ENCODE results near the gene ALDH4A1.

ALDH4A1 gene

GRCh38 chr1:18883636-18884418 is 18.5 kb downstream of the ALDH4A1 start:
- no peaks in the 10 kb centered on the region for H3K9me3 ChIP-seq
- peaks cover 88% of the 10 kb centered on the region for H3K36me3 ChIP-seq
- no peak overlapping the region for H3K4me3 ChIP-seq (ENCODE audit: low read depth in 1 of 2, low read length in 1 of 2)
- H3K27ac ChIP-seq, result no peak overlapping the region
- no peaks in the 10 kb centered on the region for H3K4me1 ChIP-seq (ENCODE audit: control insufficient read depth in 1 of 2, insufficient read depth in 1 of 2, low read depth in 1 of 2, low read length in 1 of 2)
- H3K27me3 ChIP-seq, result no peaks in the 10 kb centered on the region
- TF ChIP-seq CTCF (IDR thresholded peaks at IDR 0.05), result peak; percentile 49

GRCh38 chr1:18883079-18883478 is 19.3 kb downstream of the ALDH4A1 start:
- no peak overlapping the region for H3K27ac ChIP-seq
- peaks cover 88% of the 10 kb centered on the region for H3K36me3 ChIP-seq
- TF ChIP-seq CTCF (IDR thresholded peaks at IDR 0.05), result no peak
- no peak overlapping the region for H3K4me3 ChIP-seq (ENCODE audit: low read depth in 1 of 2, low read length in 1 of 2)
- no peaks in the 10 kb centered on the region for H3K4me1 ChIP-seq (ENCODE audit: control insufficient read depth in 1 of 2, insufficient read depth in 1 of 2, low read depth in 1 of 2, low read length in 1 of 2)
- H3K27me3 ChIP-seq, result no peaks in the 10 kb centered on the region
- no peaks in the 10 kb centered on the region for H3K9me3 ChIP-seq

GRCh38 chr1:18882486-18882885 is 19.9 kb downstream of the ALDH4A1 start:
- H3K27me3 ChIP-seq, result no peaks in the 10 kb centered on the region
- H3K4me1 ChIP-seq (ENCODE audit: control insufficient read depth in 1 of 2, insufficient read depth in 1 of 2, low read depth in 1 of 2, low read length in 1 of 2), result no peaks in the 10 kb centered on the region
- no peaks in the 10 kb centered on the region for H3K9me3 ChIP-seq
- TF ChIP-seq CTCF (IDR thresholded peaks at IDR 0.05), result no peak
- H3K4me3 ChIP-seq (ENCODE audit: low read depth in 1 of 2, low read length in 1 of 2), result no peak overlapping the region
- no peak overlapping the region for H3K27ac ChIP-seq
- peaks cover 88% of the 10 kb centered on the region for H3K36me3 ChIP-seq

GRCh38 chr1:18881642-18882431 is 20.5 kb downstream of the ALDH4A1 start:
- H3K36me3 ChIP-seq, result peaks cover 90% of the 10 kb centered on the region
- H3K4me1 ChIP-seq (ENCODE audit: control insufficient read depth in 1 of 2, insufficient read depth in 1 of 2, low read depth in 1 of 2, low read length in 1 of 2), result no peaks in the 10 kb centered on the region
- no peaks in the 10 kb centered on the region for H3K9me3 ChIP-seq
- no peak overlapping the region for H3K4me3 ChIP-seq (ENCODE audit: low read depth in 1 of 2, low read length in 1 of 2)
- H3K27me3 ChIP-seq, result no peaks in the 10 kb centered on the region
- no peak for TF ChIP-seq CTCF (IDR thresholded peaks at IDR 0.05)
- H3K27ac ChIP-seq, result no peak overlapping the region

- Histone ChIP-seq H3K4me3 (ENCODE audit: low read depth in 1 of 2, low read length in 1 of 2) (no peak overlapping the region), H3K4me1 (ENCODE audit: control insufficient read depth in 1 of 2, insufficient read depth in 1 of 2, low read depth in 1 of 2, low read length in 1 of 2) (no peaks in the 10 kb centered on the region), H3K36me3 (peaks cover 90% of the 10 kb centered on the region), H3K9me3 (no peaks in the 10 kb centered on the region), H3K27ac (no peak overlapping the region), H3K27me3 (no peaks in the 10 kb centered on the region)
- no peak for TF ChIP-seq CTCF (IDR thresholded peaks at IDR 0.05)
Observed at GRCh38 chr1:18881164-18881563, 21.2 kb downstream of the ALDH4A1 start.
